NCI-H2196 (cell line): ENCODE results near the gene GRIA1.

Source experiments
- DNase-seq: peaks from one replicate; lab custom pipeline; 2025; ENCODE audit not compliant: unreplicated experiment; lab: John Stamatoyannopoulos, UW

The GRIA1 gene

GRCh38 chr5:153490118-153491037 lies at the start of gene GRIA1:
Gene GRIA1 (plus strand): TSS chr5:153490670.
- no peak for DNase-seq

GRCh38 chr5:153445875-153446579 lies 44.4 kb upstream of the GRIA1 start:
- DNase-seq: peak; percentile 21

GRCh38 chr5:153447534-153447933 lies 42.9 kb upstream of the GRIA1 start:
- no peak for DNase-seq

GRCh38 chr5:153456354-153456753 lies 34.1 kb upstream of the GRIA1 start:
- no peak for DNase-seq

- no peak for DNase-seq
Measured at GRCh38 chr5:153456993-153457392, 33.5 kb upstream of the GRIA1 start.

GRCh38 chr5:153458268-153458667 lies 32.2 kb upstream of the GRIA1 start:
- no peak for DNase-seq

- DNase-seq: peak; percentile 50
Measured at GRCh38 chr5:153459051-153459743, 31.3 kb upstream of the GRIA1 start.

- no peak for DNase-seq
Measured at GRCh38 chr5:153460421-153460820, 30.0 kb upstream of the GRIA1 start.

- no peak for DNase-seq
Measured at GRCh38 chr5:153461341-153461740, 29.1 kb upstream of the GRIA1 start.

- DNase-seq: no peak
Measured at GRCh38 chr5:153463806-153464205, 26.7 kb upstream of the GRIA1 start.

GRCh38 chr5:153467546-153467945 lies 22.9 kb upstream of the GRIA1 start:
- DNase-seq: no peak

- no peak for DNase-seq
Measured at GRCh38 chr5:153469423-153469822, 21.0 kb upstream of the GRIA1 start.

GRCh38 chr5:153470736-153471135 lies 19.7 kb upstream of the GRIA1 start:
- no peak for DNase-seq

GRCh38 chr5:153476767-153477166 lies 13.7 kb upstream of the GRIA1 start:
- DNase-seq: no peak

- DNase-seq: no peak
Measured at GRCh38 chr5:153480401-153480800, 10.1 kb upstream of the GRIA1 start.

- no peak for DNase-seq
Measured at GRCh38 chr5:153483482-153483881, 7.0 kb upstream of the GRIA1 start.

- DNase-seq: no peak
Measured at GRCh38 chr5:153485641-153486040, 4.8 kb upstream of the GRIA1 start.

- DNase-seq: no peak
Measured at GRCh38 chr5:153486771-153487170, 3.7 kb upstream of the GRIA1 start.

GRCh38 chr5:153489611-153490010 lies 859 bp upstream of the GRIA1 start:
- no peak for DNase-seq

GRCh38 chr5:153491038-153491744 lies 721 bp downstream of the GRIA1 start:
- no peak for DNase-seq

GRCh38 chr5:153491856-153492255 lies 1.4 kb downstream of the GRIA1 start:
- DNase-seq: no peak
